Measurements from ENCODE around the gene DDAH1. TPM values are rescaled to one million over a fixed set of nuclear protein-coding genes. Genes with fewer than 3 reads are reported as not detected.
A peak's percentile ranks its signal among the peaks of the same experiment; 100 is the strongest.

DDAH1 gene
- total and polyA plus RNA-seq, 4 donors = 13.6 to 57.2 (median 38.7) TPM

DNA sequence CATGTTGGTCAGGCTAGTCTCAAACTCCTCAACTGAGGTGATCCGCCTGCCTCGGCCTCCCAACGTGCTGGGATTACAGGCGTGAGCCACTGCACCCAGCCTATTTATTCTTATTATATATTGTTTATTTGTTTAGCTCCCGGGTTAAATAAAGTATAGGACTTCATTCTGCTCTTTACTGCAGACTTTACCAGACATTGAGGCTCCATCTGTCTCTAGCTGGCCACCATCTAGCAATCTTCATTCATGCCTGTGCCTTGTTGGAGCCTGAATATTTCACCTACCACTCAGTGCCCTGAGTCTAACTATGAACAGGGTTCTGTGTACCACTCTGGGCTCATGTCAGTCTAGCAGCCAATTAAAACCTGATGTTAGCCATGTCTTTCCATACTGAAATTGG is 2.1 kb upstream of the DDAH1 start:
- DNase-seq (no peak), ATAC-seq (ENCODE audit: insufficient read depth, low FRiP score) (no peak)
- TF ChIP-seq, protein P1, sequence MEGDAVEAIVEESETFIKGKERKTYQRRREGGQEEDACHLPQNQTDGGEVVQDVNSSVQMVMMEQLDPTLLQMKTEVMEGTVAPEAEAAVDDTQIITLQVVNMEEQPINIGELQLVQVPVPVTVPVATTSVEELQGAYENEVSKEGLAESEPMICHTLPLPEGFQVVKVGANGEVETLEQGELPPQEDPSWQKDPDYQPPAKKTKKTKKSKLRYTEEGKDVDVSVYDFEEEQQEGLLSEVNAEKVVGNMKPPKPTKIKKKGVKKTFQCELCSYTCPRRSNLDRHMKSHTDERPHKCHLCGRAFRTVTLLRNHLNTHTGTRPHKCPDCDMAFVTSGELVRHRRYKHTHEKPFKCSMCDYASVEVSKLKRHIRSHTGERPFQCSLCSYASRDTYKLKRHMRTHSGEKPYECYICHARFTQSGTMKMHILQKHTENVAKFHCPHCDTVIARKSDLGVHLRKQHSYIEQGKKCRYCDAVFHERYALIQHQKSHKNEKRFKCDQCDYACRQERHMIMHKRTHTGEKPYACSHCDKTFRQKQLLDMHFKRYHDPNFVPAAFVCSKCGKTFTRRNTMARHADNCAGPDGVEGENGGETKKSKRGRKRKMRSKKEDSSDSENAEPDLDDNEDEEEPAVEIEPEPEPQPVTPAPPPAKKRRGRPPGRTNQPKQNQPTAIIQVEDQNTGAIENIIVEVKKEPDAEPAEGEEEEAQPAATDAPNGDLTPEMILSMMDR (IDR thresholded peaks at IDR 0.05; ENCODE audit: control extremely low read depth, extremely low read depth) = no peak
- Histone ChIP-seq H3K9ac (ENCODE audit: insufficient read depth in 1 of 2, low read length in 2 of 2) (no peak overlapping the region), H3K9me3 (ENCODE audit: control insufficient read depth in 4 of 4, insufficient read depth in 3 of 4, low read length in 3 of 4) (no peaks in the 10 kb centered on the region), H3K36me3 (ENCODE audit: control insufficient read depth in 4 of 4, insufficient read depth in 4 of 4, low read length in 4 of 4) (no peaks in the 10 kb centered on the region), H3K27ac (ENCODE audit: low read depth in 1 of 2, low read length in 1 of 2) (no peak overlapping the region), H3K27me3 (ENCODE audit: control insufficient read depth in 3 of 3, insufficient read depth in 3 of 3, low read length in 2 of 3) (no peaks in the 10 kb centered on the region), H3K4me3 (no peak overlapping the region), H3K4me1 (ENCODE audit: control insufficient read depth in 5 of 5, insufficient read depth in 5 of 5, low read length in 5 of 5) (peaks cover 3 to 17% (median 10%) of the 10 kb centered on the region in 5 donors)
- WGBS, 2 donors = 95 to 97% methylated on average over 5 of the region's 5 CpGs

GRCh38 chr1:85465786-85466134 is 801 bp upstream of the DDAH1 start:
- Histone ChIP-seq H3K9me3 (ENCODE audit: control insufficient read depth in 4 of 4, insufficient read depth in 3 of 4, low read length in 3 of 4) (no peaks in the 10 kb centered on the region), H3K4me1 (ENCODE audit: control insufficient read depth in 5 of 5, insufficient read depth in 5 of 5, low read length in 5 of 5) (peaks cover 3 to 19% (median 10%) of the 10 kb centered on the region in 5 donors), H3K36me3 (ENCODE audit: control insufficient read depth in 4 of 4, insufficient read depth in 4 of 4, low read length in 4 of 4) (no peaks in the 10 kb centered on the region), H3K27me3 (ENCODE audit: control insufficient read depth in 3 of 3, insufficient read depth in 3 of 3, low read length in 2 of 3) (no peaks in the 10 kb centered on the region), H3K4me3 (no peak overlapping the region), H3K9ac (ENCODE audit: insufficient read depth in 1 of 2, low read length in 2 of 2) (peak overlapping the region; percentile 63 to 72), H3K27ac (ENCODE audit: low read depth in 1 of 2, low read length in 1 of 2) (peak overlapping the region in 1 of 2 donors; percentile 75)
- no peak for ATAC-seq (ENCODE audit: insufficient read depth, low FRiP score)
- peak; percentile 60 to 86 (median 84) for DNase-seq
- TF ChIP-seq, protein P1 (IDR thresholded peaks at IDR 0.05; ENCODE audit: control extremely low read depth, extremely low read depth) = no peak
- 46 to 76% methylated on average over 1 of the region's 1 CpG for whole genome bisulfite sequencing, 2 donors

DNA sequence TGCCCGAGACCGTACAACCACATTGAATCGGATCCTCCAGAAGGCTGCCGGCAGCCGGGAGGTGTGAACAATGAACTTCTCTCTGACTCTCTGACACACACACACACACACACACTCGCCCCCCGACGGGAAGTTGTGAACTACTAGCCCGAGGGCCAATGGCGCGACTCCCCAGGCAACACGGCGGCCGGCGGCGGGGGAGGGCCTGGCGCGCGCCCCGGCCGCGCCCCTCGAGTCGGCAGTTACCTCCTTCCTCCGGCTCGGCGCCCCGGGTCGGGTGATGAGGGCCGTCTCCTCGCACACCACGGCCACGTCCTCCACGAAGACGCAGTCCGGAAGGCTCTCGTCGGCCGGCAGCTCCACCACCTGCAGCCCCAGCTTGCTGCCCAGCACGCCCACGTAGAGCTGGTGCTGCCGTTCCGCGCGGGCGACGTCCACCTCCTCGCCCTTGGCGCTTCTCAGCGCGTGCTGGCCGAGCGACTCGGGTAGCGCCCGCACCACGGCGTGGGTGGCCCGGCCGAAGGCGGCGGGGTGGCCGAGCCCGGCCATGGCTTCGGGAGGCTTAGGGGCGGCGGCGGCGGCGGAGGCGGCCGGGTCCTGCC is 361 bp downstream of the DDAH1 start:
- H3K27me3 ChIP-seq (ENCODE audit: control insufficient read depth in 3 of 3, insufficient read depth in 3 of 3, low read length in 2 of 3) = no peaks in the 10 kb centered on the region
- ATAC-seq (ENCODE audit: insufficient read depth, low FRiP score) = peak; percentile 73
- peak; percentile 64 to 74 (median 73) for DNase-seq
- peak overlapping the region; percentile 39 to 54 for H3K9ac ChIP-seq (ENCODE audit: insufficient read depth in 1 of 2, low read length in 2 of 2)
- H3K4me3 ChIP-seq = peak overlapping the region; percentile 54
- peak overlapping the region; percentile 75 to 83 for H3K27ac ChIP-seq (ENCODE audit: low read depth in 1 of 2, low read length in 1 of 2)
- 0 to 1% methylated on average over 69 to 72 of the region's 72 CpGs for WGBS, 2 donors
- TF ChIP-seq, protein P1 (IDR thresholded peaks at IDR 0.05; ENCODE audit: control extremely low read depth, extremely low read depth) = no peak
- H3K36me3 ChIP-seq (ENCODE audit: control insufficient read depth in 4 of 4, insufficient read depth in 4 of 4, low read length in 4 of 4) = no peaks in the 10 kb centered on the region
- H3K4me1 ChIP-seq (ENCODE audit: control insufficient read depth in 5 of 5, insufficient read depth in 5 of 5, low read length in 5 of 5) = peaks cover 3 to 24% (median 17%) of the 10 kb centered on the region in 5 donors
- no peaks in the 10 kb centered on the region for H3K9me3 ChIP-seq (ENCODE audit: control insufficient read depth in 4 of 4, insufficient read depth in 3 of 4, low read length in 3 of 4)
